ENCODE results near the gene ADM. TPM values are rescaled to one million over a fixed set of nuclear protein-coding genes. Genes with fewer than 3 reads are reported as not detected.

The ADM gene
- total RNA-seq, 1 donor from 2014 or later, result 239 TPM

DNA sequence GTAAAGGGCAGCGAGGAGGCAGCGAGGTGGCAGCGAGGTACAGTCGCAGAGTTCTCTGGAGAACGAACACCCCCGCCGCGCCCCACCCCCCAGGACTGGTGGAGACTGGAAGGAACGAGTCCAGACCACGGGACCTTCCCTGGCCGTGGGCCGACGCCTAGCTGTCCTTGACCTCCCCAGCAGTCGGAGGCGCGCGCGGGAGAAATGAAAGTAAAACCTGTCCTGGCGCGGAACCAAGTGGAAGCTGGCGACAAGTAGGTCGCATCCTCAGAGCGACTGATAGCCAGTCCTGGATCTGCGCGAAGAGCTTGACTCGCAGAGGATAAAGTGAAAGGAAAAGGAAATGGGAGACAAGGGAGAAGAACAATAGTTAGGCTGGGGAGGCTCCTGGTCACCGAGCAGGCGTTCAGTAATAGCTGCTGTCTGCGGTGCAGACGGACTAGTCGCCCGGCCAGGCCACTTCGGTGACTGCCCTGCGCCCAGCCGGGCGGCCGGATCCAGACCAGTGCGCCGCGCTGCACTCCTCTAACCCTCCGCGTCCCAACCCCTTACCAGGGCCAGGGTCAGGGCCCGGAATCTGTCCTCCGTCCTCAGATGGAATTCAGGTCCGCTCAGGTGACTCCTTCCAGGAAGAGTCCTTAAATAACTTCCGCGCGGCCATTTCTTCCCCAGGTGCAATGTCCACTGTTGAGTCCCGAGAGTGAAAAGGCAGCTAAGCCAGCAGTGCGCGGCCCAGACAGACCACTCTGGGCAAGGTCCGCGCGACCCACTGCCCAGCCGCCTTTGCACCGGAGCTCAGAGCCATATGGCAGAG lies 1.9 kb upstream of the ADM start:
- Mint-ChIP-seq H3K36me3 (ENCODE audit: unreplicated experiment) (peaks cover 31% of the 10 kb centered on the region), H3K27ac (ENCODE audit: unreplicated experiment) (peak overlapping the region; percentile 100), H3K4me3 (ENCODE audit: unreplicated experiment) (peak overlapping the region; percentile 99), H3K9me3 (ENCODE audit: unreplicated experiment) (no peaks in the 10 kb centered on the region), H3K27me3 (ENCODE audit: unreplicated experiment) (no peaks in the 10 kb centered on the region), H3K4me1 (ENCODE audit: unreplicated experiment) (peaks cover 32% of the 10 kb centered on the region)
- TF ChIP-seq, protein P1, sequence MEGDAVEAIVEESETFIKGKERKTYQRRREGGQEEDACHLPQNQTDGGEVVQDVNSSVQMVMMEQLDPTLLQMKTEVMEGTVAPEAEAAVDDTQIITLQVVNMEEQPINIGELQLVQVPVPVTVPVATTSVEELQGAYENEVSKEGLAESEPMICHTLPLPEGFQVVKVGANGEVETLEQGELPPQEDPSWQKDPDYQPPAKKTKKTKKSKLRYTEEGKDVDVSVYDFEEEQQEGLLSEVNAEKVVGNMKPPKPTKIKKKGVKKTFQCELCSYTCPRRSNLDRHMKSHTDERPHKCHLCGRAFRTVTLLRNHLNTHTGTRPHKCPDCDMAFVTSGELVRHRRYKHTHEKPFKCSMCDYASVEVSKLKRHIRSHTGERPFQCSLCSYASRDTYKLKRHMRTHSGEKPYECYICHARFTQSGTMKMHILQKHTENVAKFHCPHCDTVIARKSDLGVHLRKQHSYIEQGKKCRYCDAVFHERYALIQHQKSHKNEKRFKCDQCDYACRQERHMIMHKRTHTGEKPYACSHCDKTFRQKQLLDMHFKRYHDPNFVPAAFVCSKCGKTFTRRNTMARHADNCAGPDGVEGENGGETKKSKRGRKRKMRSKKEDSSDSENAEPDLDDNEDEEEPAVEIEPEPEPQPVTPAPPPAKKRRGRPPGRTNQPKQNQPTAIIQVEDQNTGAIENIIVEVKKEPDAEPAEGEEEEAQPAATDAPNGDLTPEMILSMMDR (IDR thresholded peaks at IDR 0.05), result no peak
- DNase-seq (ENCODE audit: extremely low spot score, unreplicated experiment), result peak; percentile 91

GRCh38 chr11:10303558-10304363 lies 1.1 kb upstream of the ADM start:
- H3K4me3 Mint-ChIP-seq (ENCODE audit: unreplicated experiment), result peak overlapping the region; percentile 99
- peaks cover 35% of the 10 kb centered on the region for H3K4me1 Mint-ChIP-seq (ENCODE audit: unreplicated experiment)
- no peaks in the 10 kb centered on the region for H3K9me3 Mint-ChIP-seq (ENCODE audit: unreplicated experiment)
- peak overlapping the region; percentile 100 for H3K27ac Mint-ChIP-seq (ENCODE audit: unreplicated experiment)
- DNase-seq (ENCODE audit: extremely low spot score, unreplicated experiment), result no peak
- H3K27me3 Mint-ChIP-seq (ENCODE audit: unreplicated experiment), result no peaks in the 10 kb centered on the region
- TF ChIP-seq, protein P1 (IDR thresholded peaks at IDR 0.05), result no peak
- peaks cover 32% of the 10 kb centered on the region for H3K36me3 Mint-ChIP-seq (ENCODE audit: unreplicated experiment)

- Mint-ChIP-seq H3K9me3 (ENCODE audit: unreplicated experiment) (no peaks in the 10 kb centered on the region), H3K4me3 (ENCODE audit: unreplicated experiment) (peak overlapping the region; percentile 99), H3K4me1 (ENCODE audit: unreplicated experiment) (peaks cover 49% of the 10 kb centered on the region), H3K27ac (ENCODE audit: unreplicated experiment) (peak overlapping the region; percentile 100), H3K36me3 (ENCODE audit: unreplicated experiment) (peaks cover 27% of the 10 kb centered on the region), H3K27me3 (ENCODE audit: unreplicated experiment) (no peaks in the 10 kb centered on the region)
- TF ChIP-seq, protein P1 (IDR thresholded peaks at IDR 0.05), result no peak
- no peak for DNase-seq (ENCODE audit: extremely low spot score, unreplicated experiment)
Observed at GRCh38 chr11:10305262-10305963, 540 bp downstream of the ADM start.

- Mint-ChIP-seq H3K9me3 (ENCODE audit: unreplicated experiment) (no peaks in the 10 kb centered on the region), H3K27me3 (ENCODE audit: unreplicated experiment) (no peaks in the 10 kb centered on the region), H3K4me3 (ENCODE audit: unreplicated experiment) (peak overlapping the region; percentile 99), H3K4me1 (ENCODE audit: unreplicated experiment) (peaks cover 42% of the 10 kb centered on the region), H3K36me3 (ENCODE audit: unreplicated experiment) (peaks cover 27% of the 10 kb centered on the region), H3K27ac (ENCODE audit: unreplicated experiment) (peak overlapping the region; percentile 100)
- TF ChIP-seq, protein P1 (IDR thresholded peaks at IDR 0.05), result no peak
- peak; percentile 82 for DNase-seq (ENCODE audit: extremely low spot score, unreplicated experiment)
Observed at GRCh38 chr11:10305964-10306918, 1.4 kb downstream of the ADM start.

Data from osteocyte (in vitro differentiated cells).